ENCODE data around the gene PTPRC.

Gene PTPRC

GRCh38 chr1:198788561-198789064 is 149.8 kb downstream of the PTPRC start:
- H3K4me3 ChIP-seq, result no peak overlapping the region
- no peaks in the 10 kb centered on the region for H4K20me1 ChIP-seq
- 0 out of 22 replicates have a peak overlapping the region, but pooled peaks of 1 of the 11 experiments have one; percentile 19 for H3K9ac ChIP-seq
- no peaks in the 10 kb centered on the region for H3K9me3 ChIP-seq (replicated peaks in 1 of 11)
- H3K27me3 ChIP-seq, result no peaks in the 10 kb centered on the region
- peak overlapping the region in 3 of 11 experiments; percentile 18 to 59 (median 37); a peak in 4 of 22 replicates for H3K27ac ChIP-seq
- no peak for TF ChIP-seq Cebpa-rat (IDR thresholded peaks at IDR 0.05)
- peak overlapping the region in 3 of 11 experiments; percentile 22 to 72 (median 55); a peak in 4 of 22 replicates for H3K4me2 ChIP-seq
- peaks cover 0 to 16% (median 0%) of the 10 kb centered on the region in 10 experiments; a peak in 4 of 20 replicates for H3K4me1 ChIP-seq
- H3K36me3 ChIP-seq, result no peaks in the 10 kb centered on the region

DNA sequence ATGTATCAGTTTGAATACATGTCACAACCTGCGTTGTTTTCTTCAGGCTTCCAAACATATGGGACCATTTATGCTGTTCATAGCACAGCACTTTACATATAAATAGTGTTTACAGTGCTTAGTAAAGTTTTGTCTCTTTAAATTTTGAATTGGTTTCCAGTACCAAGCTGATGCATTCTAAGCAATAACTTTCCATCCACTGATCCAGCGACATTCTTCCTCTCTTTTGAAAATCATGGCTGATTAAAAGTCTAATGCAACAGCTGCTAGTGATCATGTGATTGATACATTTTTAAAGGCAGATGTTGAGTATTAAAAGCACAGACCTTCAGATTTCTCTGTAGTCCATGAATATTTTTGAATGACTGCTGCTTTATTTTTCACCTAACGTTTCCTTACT is 154.9 kb downstream of the PTPRC start:
- Histone ChIP-seq H3K4me2 (no peak overlapping the region), H4K20me1 (no peaks in the 10 kb centered on the region), H3K36me3 (peaks cover 0 to 8% (median 0%) of the 10 kb centered on the region in 11 experiments; a peak in 3 of 22 replicates), H3K27me3 (no peaks in the 10 kb centered on the region), H3K9ac (no peak overlapping the region), H3K4me1 (peaks cover 0 to 6% (median 0%) of the 10 kb centered on the region in 10 experiments; a peak in 4 of 20 replicates), H3K27ac (no peak overlapping the region), H3K9me3 (replicated peaks in 1 of 11) (peaks cover 27 to 34% (median 33%) of the 10 kb centered on the region in 11 experiments), H3K4me3 (no peak overlapping the region)
- TF ChIP-seq Cebpa-rat (IDR thresholded peaks at IDR 0.05), result no peak

GRCh38 chr1:198794498-198794897 is 155.7 kb downstream of the PTPRC start:
- no peak overlapping the region for H3K4me3 ChIP-seq
- H3K9ac ChIP-seq, result no peak overlapping the region
- no peaks in the 10 kb centered on the region for H3K27me3 ChIP-seq
- no peaks in the 10 kb centered on the region for H4K20me1 ChIP-seq
- no peaks in the 10 kb centered on the region; a peak in 1 of 20 replicates for H3K4me1 ChIP-seq
- no peak overlapping the region for H3K4me2 ChIP-seq
- no peak for TF ChIP-seq Cebpa-rat (IDR thresholded peaks at IDR 0.05)
- peaks cover 0 to 8% (median 0%) of the 10 kb centered on the region in 11 experiments; a peak in 3 of 22 replicates for H3K36me3 ChIP-seq
- no peak overlapping the region for H3K27ac ChIP-seq
- H3K9me3 ChIP-seq (replicated peaks in 1 of 11), result peaks cover 27 to 35% (median 33%) of the 10 kb centered on the region in 11 experiments

- Histone ChIP-seq H3K4me1 (peaks cover 0 to 13% (median 0%) of the 10 kb centered on the region in 10 experiments; a peak in 4 of 20 replicates), H3K4me3 (no peak overlapping the region), H3K27me3 (no peaks in the 10 kb centered on the region), H4K20me1 (no peaks in the 10 kb centered on the region), H3K36me3 (peaks cover 0 to 8% (median 0%) of the 10 kb centered on the region in 11 experiments; a peak in 3 of 22 replicates), H3K4me2 (no peak overlapping the region), H3K9ac (no peak overlapping the region), H3K9me3 (replicated peaks in 1 of 11) (peaks cover 27 to 35% (median 33%) of the 10 kb centered on the region in 11 experiments), H3K27ac (no peak overlapping the region)
- no peak for TF ChIP-seq Cebpa-rat (IDR thresholded peaks at IDR 0.05)
These were observed 158.8 kb downstream of the PTPRC start for GRCh38 chr1:198797656-198798055.

DNA sequence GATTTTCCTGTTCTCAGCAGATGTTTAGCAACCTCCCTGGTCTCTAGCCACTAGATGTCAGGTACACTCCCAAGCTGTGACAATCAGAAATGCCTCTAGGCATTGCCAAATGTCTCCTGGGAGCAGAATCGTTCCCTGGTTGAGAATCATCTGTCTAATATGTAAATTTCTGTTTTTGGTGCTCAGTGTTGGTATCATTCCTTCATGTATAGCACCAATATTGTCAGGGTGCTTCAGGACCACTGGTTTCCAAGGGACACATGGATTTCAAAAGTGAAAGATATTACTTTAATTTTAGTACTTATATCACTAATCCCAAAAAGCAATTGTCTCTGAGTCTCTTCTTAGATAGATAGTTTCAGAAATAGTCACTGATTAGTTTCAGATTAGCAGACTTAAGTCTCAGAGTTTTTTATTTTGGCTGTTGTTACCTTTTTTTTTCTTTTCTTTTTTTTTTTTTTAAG is 160.1 kb downstream of the PTPRC start:
- H3K27ac ChIP-seq, result no peak overlapping the region
- no peak for TF ChIP-seq Cebpa-rat (IDR thresholded peaks at IDR 0.05)
- no peak overlapping the region for H3K4me3 ChIP-seq
- no peak overlapping the region for H3K9ac ChIP-seq
- H3K27me3 ChIP-seq, result no peaks in the 10 kb centered on the region
- H3K4me1 ChIP-seq, result peaks cover 0 to 13% (median 0%) of the 10 kb centered on the region in 10 experiments; a peak in 4 of 20 replicates
- H3K36me3 ChIP-seq, result peaks cover 0 to 8% (median 0%) of the 10 kb centered on the region in 11 experiments; a peak in 3 of 22 replicates
- no peak overlapping the region for H3K4me2 ChIP-seq
- peaks cover 27 to 35% (median 33%) of the 10 kb centered on the region in 11 experiments for H3K9me3 ChIP-seq (replicated peaks in 1 of 11)
- no peaks in the 10 kb centered on the region for H4K20me1 ChIP-seq

GRCh38 chr1:198805498-198806151 is 166.8 kb downstream of the PTPRC start:
- H3K9ac ChIP-seq, result no peak overlapping the region
- peaks cover 0 to 31% (median 0%) of the 10 kb centered on the region in 10 experiments; a peak in 4 of 20 replicates for H3K4me1 ChIP-seq
- H3K4me3 ChIP-seq, result no peak overlapping the region
- no peaks in the 10 kb centered on the region; a peak in 1 of 22 replicates for H3K36me3 ChIP-seq
- H3K27ac ChIP-seq, result no peak overlapping the region
- no peaks in the 10 kb centered on the region for H3K9me3 ChIP-seq (replicated peaks in 1 of 11)
- no peaks in the 10 kb centered on the region for H3K27me3 ChIP-seq
- H4K20me1 ChIP-seq, result no peaks in the 10 kb centered on the region
- no peak overlapping the region for H3K4me2 ChIP-seq
- TF ChIP-seq Cebpa-rat (IDR thresholded peaks at IDR 0.05), result no peak

DNA sequence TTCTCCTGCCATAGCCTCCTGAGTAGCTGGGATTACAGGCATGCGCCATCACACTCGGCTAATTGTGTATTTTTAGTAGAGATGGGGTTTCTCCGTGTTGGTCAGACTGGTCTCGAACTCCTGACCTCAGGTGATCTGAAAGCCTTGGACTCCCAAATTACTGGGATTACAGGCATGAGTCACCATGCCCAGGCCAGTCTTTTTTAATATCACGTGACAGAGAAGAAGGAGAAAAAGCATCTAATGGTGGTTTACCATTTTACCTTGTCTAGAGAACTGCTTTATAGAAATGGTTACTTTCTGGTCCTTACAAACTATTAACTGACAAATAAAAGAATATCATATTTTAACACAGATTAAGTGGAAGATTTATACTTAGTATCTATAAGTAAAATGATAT is 168.0 kb downstream of the PTPRC start:
- H3K4me1 ChIP-seq, result peaks cover 0 to 19% (median 0%) of the 10 kb centered on the region in 10 experiments; a peak in 3 of 20 replicates
- no peaks in the 10 kb centered on the region for H3K27me3 ChIP-seq
- TF ChIP-seq Cebpa-rat (IDR thresholded peaks at IDR 0.05), result no peak
- H3K9ac ChIP-seq, result no peak overlapping the region
- peaks cover 0 to 1% (median 0%) of the 10 kb centered on the region in 11 experiments; a peak in 4 of 22 replicates for H3K9me3 ChIP-seq (replicated peaks in 1 of 11)
- H4K20me1 ChIP-seq, result no peaks in the 10 kb centered on the region
- no peak overlapping the region for H3K4me2 ChIP-seq
- H3K27ac ChIP-seq, result no peak overlapping the region
- no peak overlapping the region for H3K4me3 ChIP-seq
- H3K36me3 ChIP-seq, result no peaks in the 10 kb centered on the region; a peak in 1 of 22 replicates

Measured in BLaER1 treated with 17β-estradiol and CSF1 and Interleukin-3, amounts not matched to agents 10 nM and 100 nM (cell line).